Osteoblast (primary cell): ENCODE results near the gene GOLGA8A. TPM values are rescaled to one million over a fixed set of nuclear protein-coding genes. Genes with fewer than 3 reads are reported as not detected.

Source experiments
- DNase-seq: peaks from one replicate; pipeline ENCODE4 v3.0.0; 2011; ENCODE audit warnings: low spot score, mixed read lengths; ENCODE audit not compliant: insufficient read length; ENCODE audit errors: missing footprints
- H2AFZ ChIP-seq: 2 replicates; pipeline ENCODE4 v1.6.0; 2011; ENCODE audit warnings: mild to moderate bottlenecking, low read length
- H3K27ac ChIP-seq: 2 replicates; pipeline ENCODE4 v1.5.1; 2011; ENCODE audit warnings: mild to moderate bottlenecking, low read depth, low read length, moderate library complexity
- H3K27me3 ChIP-seq: 2 replicates; pipeline ENCODE4 v1.6.0; 2012; ENCODE audit warnings: mild to moderate bottlenecking, control low read depth, inconsistent platforms, low read length, moderate library complexity; ENCODE audit not compliant: insufficient read depth
- H3K36me3 ChIP-seq: 2 replicates; pipeline ENCODE4 v1.5.1; 2011; ENCODE audit warnings: mild to moderate bottlenecking, low read length, control low read depth, moderate library complexity; ENCODE audit not compliant: insufficient read depth
- H3K4me1 ChIP-seq: 2 replicates; pipeline ENCODE4 v1.5.1; 2011; ENCODE audit warnings: mild to moderate bottlenecking, low read length, control low read depth, moderate library complexity; ENCODE audit not compliant: insufficient read depth
- H3K4me2 ChIP-seq: 2 replicates; pipeline ENCODE4 v1.6.0; 2011; ENCODE audit warnings: mild to moderate bottlenecking, low read length; ENCODE audit not compliant: insufficient read depth
- H3K4me3 ChIP-seq: fragments of 200-600 bp; sonication (generic); 3 replicates; pipeline ENCODE4 v1.5.1; 2012; ENCODE audit warnings: mild to moderate bottlenecking, low read length, inconsistent platforms; ENCODE audit not compliant: insufficient read depth
- H3K79me2 ChIP-seq: 2 replicates; pipeline ENCODE4 v1.6.0; 2012; ENCODE audit warnings: mild to moderate bottlenecking, low read length, control low read depth, inconsistent platforms; ENCODE audit not compliant: insufficient read depth
- H3K9me3 ChIP-seq: 2 replicates; pipeline ENCODE4 v1.5.1; 2011; ENCODE audit warnings: low read depth, low read length, control low read depth
- H4K20me1 ChIP-seq: 2 replicates; pipeline ENCODE4 v1.6.0; 2012; ENCODE audit warnings: mild to moderate bottlenecking, low read length, control low read depth; ENCODE audit not compliant: insufficient read depth
- total RNA-seq: library from RNA; depleted of rRNA; stranded (reverse); fragments of >200 nt; gene quantifications from 2 replicates; pipeline ENCODE4 v1.2.3, GENCODE V29; 2012
- TF ChIP-seq, protein P1 (sequence below): IDR thresholded peaks from 2 replicates; pipeline ENCODE4 v1.5.1; 2011; ENCODE audit warnings: mild to moderate bottlenecking, low read depth, low read length, moderate library complexity; ENCODE audit errors: extremely low read depth

The GOLGA8A gene
- total RNA-seq, 1 donor, result 27.5 TPM

DNA sequence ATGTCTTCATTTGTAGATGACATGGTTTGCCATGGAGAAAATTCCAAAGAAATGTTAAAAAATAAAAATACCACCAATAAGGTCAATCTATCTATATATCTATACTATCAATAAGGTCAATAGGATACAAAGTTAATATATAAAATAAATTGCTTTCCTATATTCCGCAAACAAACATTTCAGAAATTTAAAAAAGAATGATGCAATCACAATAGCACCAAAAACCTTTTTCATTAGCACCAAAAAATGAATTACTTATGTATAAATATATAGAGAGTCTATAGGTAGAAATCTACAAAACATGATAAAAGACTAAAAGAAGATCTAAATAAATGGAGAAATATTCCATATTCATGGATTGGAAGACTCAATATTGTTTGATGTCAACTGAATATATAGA is 22.8 kb upstream of the GOLGA8A start:
- DNase-seq, result no peak
- Histone ChIP-seq H3K4me1 (no peaks in the 10 kb centered on the region), H3K4me3 (no peak overlapping the region), H3K9me3 (no peaks in the 10 kb centered on the region), H3K79me2 (no peaks in the 10 kb centered on the region), H2AFZ (no peak overlapping the region), H3K27ac (no peak overlapping the region), H3K36me3 (no peaks in the 10 kb centered on the region), H3K4me2 (no peak overlapping the region), H4K20me1 (no peaks in the 10 kb centered on the region), H3K27me3 (no peaks in the 10 kb centered on the region)
- TF ChIP-seq, protein P1, sequence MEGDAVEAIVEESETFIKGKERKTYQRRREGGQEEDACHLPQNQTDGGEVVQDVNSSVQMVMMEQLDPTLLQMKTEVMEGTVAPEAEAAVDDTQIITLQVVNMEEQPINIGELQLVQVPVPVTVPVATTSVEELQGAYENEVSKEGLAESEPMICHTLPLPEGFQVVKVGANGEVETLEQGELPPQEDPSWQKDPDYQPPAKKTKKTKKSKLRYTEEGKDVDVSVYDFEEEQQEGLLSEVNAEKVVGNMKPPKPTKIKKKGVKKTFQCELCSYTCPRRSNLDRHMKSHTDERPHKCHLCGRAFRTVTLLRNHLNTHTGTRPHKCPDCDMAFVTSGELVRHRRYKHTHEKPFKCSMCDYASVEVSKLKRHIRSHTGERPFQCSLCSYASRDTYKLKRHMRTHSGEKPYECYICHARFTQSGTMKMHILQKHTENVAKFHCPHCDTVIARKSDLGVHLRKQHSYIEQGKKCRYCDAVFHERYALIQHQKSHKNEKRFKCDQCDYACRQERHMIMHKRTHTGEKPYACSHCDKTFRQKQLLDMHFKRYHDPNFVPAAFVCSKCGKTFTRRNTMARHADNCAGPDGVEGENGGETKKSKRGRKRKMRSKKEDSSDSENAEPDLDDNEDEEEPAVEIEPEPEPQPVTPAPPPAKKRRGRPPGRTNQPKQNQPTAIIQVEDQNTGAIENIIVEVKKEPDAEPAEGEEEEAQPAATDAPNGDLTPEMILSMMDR, result no peak

GRCh38 chr15:34456658-34457057 is 19.1 kb upstream of the GOLGA8A start:
- no peak for DNase-seq
- H3K27ac ChIP-seq, result no peak overlapping the region
- no peaks in the 10 kb centered on the region for H3K27me3 ChIP-seq
- H3K4me3 ChIP-seq, result no peak overlapping the region
- no peaks in the 10 kb centered on the region for H3K36me3 ChIP-seq
- no peaks in the 10 kb centered on the region for H3K4me1 ChIP-seq
- no peaks in the 10 kb centered on the region for H4K20me1 ChIP-seq
- no peak overlapping the region for H2AFZ ChIP-seq
- H3K79me2 ChIP-seq, result no peaks in the 10 kb centered on the region
- TF ChIP-seq, protein P1, result no peak
- H3K9me3 ChIP-seq, result no peaks in the 10 kb centered on the region
- no peak overlapping the region for H3K4me2 ChIP-seq

GRCh38 chr15:34442891-34443290 is 5.3 kb upstream of the GOLGA8A start:
- Histone ChIP-seq H3K4me2 (no peak overlapping the region), H3K79me2 (no peaks in the 10 kb centered on the region)
- no peak for DNase-seq

DNA sequence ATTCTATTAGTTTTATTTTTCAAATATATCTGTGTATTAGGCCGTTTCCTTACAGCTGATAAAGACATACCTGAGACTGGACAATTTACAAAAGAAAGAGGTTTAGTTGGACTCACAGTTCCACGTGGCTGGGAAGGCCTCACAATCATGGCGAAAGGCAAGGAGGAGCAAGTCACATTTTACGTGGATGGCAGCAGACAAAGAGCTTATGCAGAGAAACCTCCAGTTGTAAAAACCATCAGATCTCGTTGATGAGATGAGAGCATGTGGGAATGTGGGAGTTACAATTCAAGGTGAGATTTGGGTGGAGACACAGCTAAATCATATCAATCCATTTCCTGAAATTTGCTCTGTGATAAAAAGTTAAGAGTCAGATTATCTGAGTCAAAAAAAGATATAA is 2.3 kb upstream of the GOLGA8A start:
- Histone ChIP-seq H3K79me2 (peaks cover 5% of the 10 kb centered on the region), H3K27me3 (peaks cover 18% of the 10 kb centered on the region), H3K36me3 (no peaks in the 10 kb centered on the region), H3K4me2 (no peak overlapping the region), H3K9me3 (no peaks in the 10 kb centered on the region), H3K4me1 (peaks cover 4% of the 10 kb centered on the region), H2AFZ (no peak overlapping the region), H4K20me1 (no peaks in the 10 kb centered on the region), H3K27ac (no peak overlapping the region), H3K4me3 (no peak overlapping the region)
- DNase-seq, result no peak
- TF ChIP-seq, protein P1, result no peak

More at GRCh38 chr15:34442891-34443290, 5.3 kb upstream of the GOLGA8A start:
- Histone ChIP-seq H3K9me3 (no peaks in the 10 kb centered on the region), H4K20me1 (no peaks in the 10 kb centered on the region), H3K4me1 (no peaks in the 10 kb centered on the region), H3K4me3 (no peak overlapping the region), H3K27me3 (peaks cover 16% of the 10 kb centered on the region), H3K36me3 (no peaks in the 10 kb centered on the region), H3K27ac (no peak overlapping the region), H2AFZ (no peak overlapping the region)
- TF ChIP-seq, protein P1, result no peak
